Calu3 (cell line): ENCODE data around the gene ASIC2. TPM values are rescaled to one million over a fixed set of nuclear protein-coding genes. Genes with fewer than 3 reads are reported as not detected.

Source experiments
- BruUV-seq: library from RNA; stranded (reverse); fragments of 400-500 nt; replicated peaks from 2 replicates; lab custom pipeline; 2021; lab: Mats Ljungman, UMichigan
- CTCF ChIA-PET: fragments of 300-600 bp; sonication (Branson Sonifier 250); formaldehyde crosslinking; loops from one replicate; lab custom pipeline; 2022; ENCODE audit warnings: antibody characterized with exemption; lab: Charles Lee
- DNase-seq: peaks from one replicate; pipeline ENCODE4 v3.0.0; 2022
- H3K27ac Mint-ChIP-seq: one replicate; pipeline ENCODE4 v1.8.0; 2022; ENCODE audit warnings: mixed read lengths; ENCODE audit not compliant: unreplicated experiment
- H3K27me3 Mint-ChIP-seq: one replicate; pipeline ENCODE4 v1.8.0; 2022; ENCODE audit warnings: mixed read lengths; ENCODE audit not compliant: unreplicated experiment
- H3K36me3 Mint-ChIP-seq: one replicate; pipeline ENCODE4 v1.8.0; 2022; ENCODE audit warnings: mild to moderate bottlenecking, moderate library complexity, mixed read lengths; ENCODE audit not compliant: insufficient read depth, unreplicated experiment
- H3K4me1 Mint-ChIP-seq: one replicate; pipeline ENCODE4 v1.8.0; 2022; ENCODE audit warnings: mild to moderate bottlenecking, low read depth, mixed read lengths; ENCODE audit not compliant: unreplicated experiment
- H3K4me3 Mint-ChIP-seq: one replicate; pipeline ENCODE4 v1.8.0; 2022; ENCODE audit warnings: mild to moderate bottlenecking, low read depth, moderate library complexity, mixed read lengths; ENCODE audit not compliant: unreplicated experiment
- H3K9me3 Mint-ChIP-seq: one replicate; pipeline ENCODE4 v1.8.0; 2022; ENCODE audit warnings: low read depth, mixed read lengths; ENCODE audit not compliant: unreplicated experiment
- CTCF ChIP-seq: fragments of 200-600 bp; IDR thresholded peaks from one replicate; pipeline ENCODE4 v1.8.0; 2022; ENCODE audit warnings: antibody characterized with exemption; ENCODE audit not compliant: unreplicated experiment
- intact Hi-C: fragments of 100-400 bp; cut with micrococcal nuclease; formaldehyde crosslinking; loops from one replicate; pipeline ENCODE4 v1.10.0; 2022; ENCODE audit not compliant: unreplicated experiment
- total RNA-seq: library from RNA; stranded (reverse); gene quantifications from 2 replicates; pipeline ENCODE4 v1.2.3, GENCODE V29; 2022

The ASIC2 gene
- total RNA-seq, 1 experiment from 2014 or later: not detected

GRCh38 chr17:33290253-33290652, 2.8 kb downstream of the ASIC2 start:
- intact Hi-C loops: no loop called here
- H3K27me3 Mint-ChIP-seq: peaks cover 94% of the 10 kb centered on the region
- DNase-seq: no peak
- H3K36me3 Mint-ChIP-seq: no peaks in the 10 kb centered on the region
- no peak for TF ChIP-seq CTCF
- CTCF ChIA-PET: interaction anchor here (0.7 kb wide), 1 partner anchor 27 kb away, joined by 3 read pairs; no protein-coding TSS in a partner anchor
- H3K4me1 Mint-ChIP-seq: no peaks in the 10 kb centered on the region
- H3K4me3 Mint-ChIP-seq: no peak overlapping the region
- peaks cover 3% of the 10 kb centered on the region for H3K9me3 Mint-ChIP-seq
- H3K27ac Mint-ChIP-seq: no peak overlapping the region
- BruUV-seq: no TSS peak

GRCh38 chr17:33288954-33289353, 4.1 kb downstream of the ASIC2 start:
- Mint-ChIP-seq H3K4me3 (no peak overlapping the region), H3K36me3 (no peaks in the 10 kb centered on the region), H3K27me3 (peaks cover 87% of the 10 kb centered on the region), H3K4me1 (peaks cover 4% of the 10 kb centered on the region), H3K9me3 (peaks cover 3% of the 10 kb centered on the region), H3K27ac (no peak overlapping the region)
- DNase-seq: no peak
- no peak for TF ChIP-seq CTCF
- no TSS peak for BruUV-seq
- intact Hi-C loops: no loop called here
- CTCF ChIA-PET: no interaction called here

GRCh38 chr17:33287096-33287725, 5.9 kb downstream of the ASIC2 start:
- intact Hi-C loops: no loop called here
- no peaks in the 10 kb centered on the region for H3K36me3 Mint-ChIP-seq
- TF ChIP-seq CTCF: no peak
- CTCF ChIA-PET: no interaction called here
- H3K4me1 Mint-ChIP-seq: peaks cover 9% of the 10 kb centered on the region
- no peak overlapping the region for H3K27ac Mint-ChIP-seq
- DNase-seq: no peak
- no TSS peak for BruUV-seq
- H3K4me3 Mint-ChIP-seq: no peak overlapping the region
- no peaks in the 10 kb centered on the region for H3K9me3 Mint-ChIP-seq
- peaks cover 84% of the 10 kb centered on the region for H3K27me3 Mint-ChIP-seq

DNA sequence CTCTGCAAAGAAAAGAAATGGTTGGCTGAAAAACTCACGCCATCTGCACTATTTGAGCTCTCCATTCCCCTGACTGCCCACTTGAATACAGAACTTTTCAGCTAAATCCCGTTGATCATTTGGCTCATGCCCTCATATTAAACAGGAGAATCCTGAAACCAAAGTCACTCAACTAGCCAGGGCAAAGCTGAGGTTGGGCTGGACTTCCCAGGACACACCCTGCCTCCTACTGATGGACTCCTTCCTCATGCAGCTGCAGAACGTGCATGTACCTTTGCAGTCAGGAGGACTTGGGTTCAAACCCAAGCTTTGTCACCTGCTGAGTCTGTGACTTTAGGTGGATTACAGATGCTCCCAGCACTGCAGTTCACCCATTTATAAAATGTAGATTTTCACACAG, 7.7 kb downstream of the ASIC2 start:
- Mint-ChIP-seq H3K27me3 (peaks cover 86% of the 10 kb centered on the region), H3K36me3 (no peaks in the 10 kb centered on the region), H3K27ac (no peak overlapping the region), H3K4me3 (no peak overlapping the region), H3K4me1 (peaks cover 9% of the 10 kb centered on the region), H3K9me3 (no peaks in the 10 kb centered on the region)
- CTCF ChIA-PET: no interaction called here
- intact Hi-C loops: no loop called here
- no TSS peak for BruUV-seq
- no peak for TF ChIP-seq CTCF
- DNase-seq: no peak
